K562 (cell line): ENCODE data around the gene PPARGC1A. TPM values are rescaled to one million over a fixed set of nuclear protein-coding genes. Genes with fewer than 3 reads are reported as not detected.

ENCODE experiments used
- DDX20 ChIP-seq: fragments of 450-650 bp; IDR thresholded peaks from 2 replicates; pipeline ENCODE4 v1.6.1; 2016; ENCODE audit warnings: missing genetic modification characterization, low read depth, mild to moderate bottlenecking, missing compliant biosample characterization, moderate library complexity
- PATZ1 ChIP-seq: fragments of 250-450 bp; sonication (Bioruptor Pico); IDR thresholded peaks from 2 replicates; pipeline ENCODE4 v1.5.0; 2020; ENCODE audit warnings: mild to moderate bottlenecking, borderline replicate concordance
- SRSF7 ChIP-seq: fragments of 200-400 bp; formaldehyde crosslinking; optimal IDR thresholded peaks from 2 replicates; pipeline ENCODE3; 2017; ENCODE audit warnings: mild to moderate bottlenecking, low read depth, low read length
- ZFP36 ChIP-seq: fragments of 150-350 bp; IDR thresholded peaks from 2 replicates; pipeline ENCODE4 v1.6.1; 2018; ENCODE audit warnings: low read length, low read depth; ENCODE audit not compliant: partially characterized antibody
- polyA plus RNA-seq, 8 experiments: library from polyadenylated mRNA; depleted of rRNA in 4 of 8; stranded (reverse) in 5 of 8; unstranded in 3 of 8; fragments of >200 nt; fragmentation: Nextera tagmentation in 2 of 8; fragmentation: Illumina TruSeq in 1 of 8; extraction: Ambion mirVana in 2 of 8; extraction: Trizol in 1 of 8; gene quantifications; 2 replicates each; pipeline versions ENCODE4 v1.2.1 to v1.2.3, GENCODE V29; 2011 to 2014; ENCODE audit warnings: inconsistent platforms in 1 of 8, missing spikeins in 1 of 8
- total RNA-seq, 7 experiments: library from RNA; depleted of rRNA in 6 of 7; stranded (reverse); fragments of >200 nt in 6 of 7; fragmentation: Illumina TruSeq in 2 of 7; extraction: Trizol in 2 of 7; gene quantifications; 2 replicates each; pipeline versions ENCODE4 v1.2.1 to v1.2.3, GENCODE V29; 2011 to 2021; ENCODE audit warnings: low replicate concordance in 1 of 7
- TF ChIP-seq, protein P1 (sequence below): fragments of 250-450 bp; sonication (Bioruptor Pico); IDR thresholded peaks from 2 replicates; pipeline ENCODE4 v1.9.0; 2021; ENCODE audit warnings: mild to moderate bottlenecking, inconsistent platforms
- TF ChIP-seq, protein P2 (sequence below), 2 experiments: fragments of 450-650 bp in 1 of 2; sonication (generic) in 1 of 2; formaldehyde crosslinking; conservative IDR thresholded peaks; 2 replicates each; pipeline versions ENCODE4 v1.4.0 to v1.8.1; 2020 to 2022; ENCODE audit warnings: mild to moderate bottlenecking in 1 of 2, missing genetic modification reagents in 1 of 2

The PPARGC1A gene
- total and polyA plus RNA-seq, 9 of the 15 experiments (the other 6 are each of a cell fraction or from before 2014, with no cell fraction given), result 0.02 TPM; not detected in 8

- TF ChIP-seq DDX20 (tag) (no peak), SRSF7 (no peak), ZFP36 (no peak), PATZ1 (CRISPR knock-in tag) (no peak)
- TF ChIP-seq, protein P1, sequence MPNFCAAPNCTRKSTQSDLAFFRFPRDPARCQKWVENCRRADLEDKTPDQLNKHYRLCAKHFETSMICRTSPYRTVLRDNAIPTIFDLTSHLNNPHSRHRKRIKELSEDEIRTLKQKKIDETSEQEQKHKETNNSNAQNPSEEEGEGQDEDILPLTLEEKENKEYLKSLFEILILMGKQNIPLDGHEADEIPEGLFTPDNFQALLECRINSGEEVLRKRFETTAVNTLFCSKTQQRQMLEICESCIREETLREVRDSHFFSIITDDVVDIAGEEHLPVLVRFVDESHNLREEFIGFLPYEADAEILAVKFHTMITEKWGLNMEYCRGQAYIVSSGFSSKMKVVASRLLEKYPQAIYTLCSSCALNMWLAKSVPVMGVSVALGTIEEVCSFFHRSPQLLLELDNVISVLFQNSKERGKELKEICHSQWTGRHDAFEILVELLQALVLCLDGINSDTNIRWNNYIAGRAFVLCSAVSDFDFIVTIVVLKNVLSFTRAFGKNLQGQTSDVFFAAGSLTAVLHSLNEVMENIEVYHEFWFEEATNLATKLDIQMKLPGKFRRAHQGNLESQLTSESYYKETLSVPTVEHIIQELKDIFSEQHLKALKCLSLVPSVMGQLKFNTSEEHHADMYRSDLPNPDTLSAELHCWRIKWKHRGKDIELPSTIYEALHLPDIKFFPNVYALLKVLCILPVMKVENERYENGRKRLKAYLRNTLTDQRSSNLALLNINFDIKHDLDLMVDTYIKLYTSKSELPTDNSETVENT (CRISPR knock-in tag), result no peak
- TF ChIP-seq, protein P2, sequence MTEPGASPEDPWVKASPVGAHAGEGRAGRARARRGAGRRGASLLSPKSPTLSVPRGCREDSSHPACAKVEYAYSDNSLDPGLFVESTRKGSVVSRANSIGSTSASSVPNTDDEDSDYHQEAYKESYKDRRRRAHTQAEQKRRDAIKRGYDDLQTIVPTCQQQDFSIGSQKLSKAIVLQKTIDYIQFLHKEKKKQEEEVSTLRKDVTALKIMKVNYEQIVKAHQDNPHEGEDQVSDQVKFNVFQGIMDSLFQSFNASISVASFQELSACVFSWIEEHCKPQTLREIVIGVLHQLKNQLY (CRISPR knock-in tag; conservative IDR thresholded peaks at IDR 0.05), result no peak
These were observed 7.8 kb upstream of the PPARGC1A start (continued) for GRCh38 chr4:23897564-23898109.
